ENCODE measurements around the gene PPIP5K2.

DNA sequence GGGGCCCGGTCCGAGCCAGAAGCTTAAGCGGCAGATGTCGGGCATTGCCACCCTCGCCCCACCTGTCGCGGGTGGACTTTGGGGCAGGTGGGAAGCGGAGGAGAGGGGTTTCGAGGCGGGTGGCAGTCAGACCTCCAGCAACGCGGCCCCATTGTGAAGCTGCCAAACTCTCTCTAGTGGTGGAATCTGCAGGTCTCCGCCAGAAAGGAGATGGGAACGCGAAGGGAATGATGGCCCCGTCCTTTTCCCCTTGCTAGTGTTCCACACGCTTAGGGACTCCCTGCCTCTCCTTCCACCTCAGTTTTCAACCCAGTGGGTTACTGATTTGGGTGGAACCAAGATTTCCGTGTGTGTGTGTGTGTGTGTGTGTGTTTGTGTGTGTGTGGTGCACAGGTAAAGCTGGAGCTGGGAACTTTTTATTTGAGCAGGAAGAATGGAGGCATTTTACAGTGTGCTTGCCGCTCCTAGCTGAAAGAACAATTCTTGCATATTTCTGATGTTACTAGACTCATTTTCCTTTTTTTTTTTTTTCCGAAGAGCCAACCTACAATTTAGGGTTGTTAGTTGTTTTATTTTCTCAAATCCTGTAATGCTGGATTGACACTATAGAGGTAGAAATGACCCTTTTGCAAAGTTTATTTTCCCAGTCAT, 139.7 kb downstream of the PPIP5K2 start:
- TF ChIP-seq, protein P1, sequence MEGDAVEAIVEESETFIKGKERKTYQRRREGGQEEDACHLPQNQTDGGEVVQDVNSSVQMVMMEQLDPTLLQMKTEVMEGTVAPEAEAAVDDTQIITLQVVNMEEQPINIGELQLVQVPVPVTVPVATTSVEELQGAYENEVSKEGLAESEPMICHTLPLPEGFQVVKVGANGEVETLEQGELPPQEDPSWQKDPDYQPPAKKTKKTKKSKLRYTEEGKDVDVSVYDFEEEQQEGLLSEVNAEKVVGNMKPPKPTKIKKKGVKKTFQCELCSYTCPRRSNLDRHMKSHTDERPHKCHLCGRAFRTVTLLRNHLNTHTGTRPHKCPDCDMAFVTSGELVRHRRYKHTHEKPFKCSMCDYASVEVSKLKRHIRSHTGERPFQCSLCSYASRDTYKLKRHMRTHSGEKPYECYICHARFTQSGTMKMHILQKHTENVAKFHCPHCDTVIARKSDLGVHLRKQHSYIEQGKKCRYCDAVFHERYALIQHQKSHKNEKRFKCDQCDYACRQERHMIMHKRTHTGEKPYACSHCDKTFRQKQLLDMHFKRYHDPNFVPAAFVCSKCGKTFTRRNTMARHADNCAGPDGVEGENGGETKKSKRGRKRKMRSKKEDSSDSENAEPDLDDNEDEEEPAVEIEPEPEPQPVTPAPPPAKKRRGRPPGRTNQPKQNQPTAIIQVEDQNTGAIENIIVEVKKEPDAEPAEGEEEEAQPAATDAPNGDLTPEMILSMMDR (IDR thresholded peaks at IDR 0.05; ENCODE audit: extremely low read depth in 1 of 2, insufficient read depth in 1 of 2, low read depth in 1 of 2, low read length in 2 of 2) = no peak
- TF ChIP-seq POLR2A (IDR thresholded peaks at IDR 0.05; ENCODE audit: low read depth, low read length) = no peak
- TF ChIP-seq MYC (IDR thresholded peaks at IDR 0.05; ENCODE audit: low read depth, low read length) = no peak
- no peak for TF ChIP-seq POLR2AphosphoS5 (IDR thresholded peaks at IDR 0.05; ENCODE audit: insufficient read depth, low read depth, low read length)
- TF ChIP-seq, protein P2, sequence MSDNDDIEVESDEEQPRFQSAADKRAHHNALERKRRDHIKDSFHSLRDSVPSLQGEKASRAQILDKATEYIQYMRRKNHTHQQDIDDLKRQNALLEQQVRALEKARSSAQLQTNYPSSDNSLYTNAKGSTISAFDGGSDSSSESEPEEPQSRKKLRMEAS (IDR thresholded peaks at IDR 0.05; ENCODE audit: insufficient read depth, insufficient read length) = no peak
- TF ChIP-seq EZH2 (IDR thresholded peaks at IDR 0.05; ENCODE audit: borderline replicate concordance, low read depth, low read length, severe bottlenecking) = no peak
